Stimulated activated CD8-positive, alpha-beta memory T cell treated with anti-CD3 and anti-CD28 coated beads, Interleukin-15, amount 100 ng/mL, for 4 hours (primary cell): Measurements from ENCODE around the gene RNF212.
"Not testable (repeated sequence)": the region's sequence is repeated elsewhere in the genome, so short reads cannot be mapped to it uniquely, and the experiment has no call there.

Experiments used
- DNase-seq, 2 donors: peaks; one replicate each; pipeline ENCODE4 v3.0.0-alpha.2; 2020; ENCODE audit warnings: low read depth in 2 of 2

RNF212 gene

DNA sequence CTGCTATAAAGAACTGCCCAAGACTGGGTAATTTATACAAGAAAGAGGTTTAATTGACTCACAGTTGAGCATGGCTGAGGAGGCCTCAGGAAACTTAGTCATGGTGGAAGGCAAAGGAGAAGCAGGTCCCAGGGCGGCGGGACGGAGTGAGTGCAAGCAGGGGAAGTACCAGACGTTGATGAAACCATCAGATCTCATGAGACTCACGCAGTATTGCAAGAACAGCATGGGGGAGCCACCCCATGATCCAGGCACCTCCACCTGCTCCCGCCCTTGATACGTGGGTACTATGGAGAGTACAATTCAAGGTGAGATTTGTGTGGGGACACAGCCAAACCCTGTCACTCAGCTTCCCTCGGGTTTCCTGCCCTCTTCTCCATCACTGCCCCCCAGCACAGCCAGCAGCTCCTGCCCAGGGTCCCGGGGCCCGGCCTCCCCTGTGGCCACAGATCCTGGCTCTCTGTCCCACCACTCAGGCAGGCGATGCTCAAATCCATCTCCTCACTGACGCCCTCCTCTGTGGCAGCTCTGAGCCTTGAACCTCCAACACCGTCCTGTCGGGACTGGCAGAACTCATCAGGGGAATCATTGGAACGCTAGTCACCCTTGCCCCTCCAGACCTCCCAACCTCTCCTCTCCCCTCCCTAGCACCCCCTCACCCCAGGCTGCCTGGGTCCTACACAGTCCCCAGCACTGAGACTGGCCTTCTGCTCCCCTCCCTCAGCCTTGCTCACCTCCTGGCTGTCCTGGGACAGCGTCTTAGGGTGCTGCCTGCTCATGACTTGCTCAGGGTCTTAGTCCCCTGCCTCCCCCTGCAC, 64.4 kb downstream of the RNF212 start:
- no peak for DNase-seq

DNA sequence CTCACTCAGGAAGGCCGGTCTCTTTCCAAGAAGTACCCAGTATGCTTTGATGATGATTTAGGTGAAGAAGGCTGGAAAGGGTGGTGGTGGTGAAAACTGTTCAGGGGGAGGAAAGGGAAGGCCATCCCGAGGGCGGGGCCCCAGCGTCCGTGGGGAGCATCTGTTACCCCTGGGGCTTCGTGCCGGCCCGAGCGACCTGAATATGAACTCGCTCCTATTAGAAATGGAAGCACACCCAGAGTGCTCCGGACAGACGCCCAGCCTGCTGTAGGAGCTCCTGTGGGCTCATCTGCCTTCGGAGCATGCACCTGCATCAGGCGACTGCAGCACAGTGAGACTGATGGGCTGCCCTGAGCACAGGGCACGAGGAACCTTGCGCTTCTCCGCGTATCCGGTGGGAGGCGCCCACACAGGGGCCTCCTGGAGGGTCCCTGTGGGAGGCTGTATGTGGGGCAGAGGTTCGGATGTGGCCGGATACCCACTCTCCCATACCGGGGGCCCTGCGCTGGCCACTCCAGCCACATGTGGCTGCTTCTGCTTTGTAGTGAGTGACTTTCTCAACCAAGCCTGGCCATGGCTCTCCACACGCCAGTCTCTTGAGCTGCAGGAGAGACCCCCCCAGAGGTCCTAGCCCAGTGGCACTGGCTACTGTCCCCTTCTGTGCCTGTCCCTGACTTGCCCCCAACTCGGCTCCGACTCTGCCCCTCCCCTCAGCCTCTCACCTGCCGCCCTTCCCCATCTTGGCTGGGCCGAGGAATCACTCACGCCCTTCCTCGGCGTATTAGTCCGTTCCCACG, 65.2 kb downstream of the RNF212 start:
- no peak for DNase-seq

DNA sequence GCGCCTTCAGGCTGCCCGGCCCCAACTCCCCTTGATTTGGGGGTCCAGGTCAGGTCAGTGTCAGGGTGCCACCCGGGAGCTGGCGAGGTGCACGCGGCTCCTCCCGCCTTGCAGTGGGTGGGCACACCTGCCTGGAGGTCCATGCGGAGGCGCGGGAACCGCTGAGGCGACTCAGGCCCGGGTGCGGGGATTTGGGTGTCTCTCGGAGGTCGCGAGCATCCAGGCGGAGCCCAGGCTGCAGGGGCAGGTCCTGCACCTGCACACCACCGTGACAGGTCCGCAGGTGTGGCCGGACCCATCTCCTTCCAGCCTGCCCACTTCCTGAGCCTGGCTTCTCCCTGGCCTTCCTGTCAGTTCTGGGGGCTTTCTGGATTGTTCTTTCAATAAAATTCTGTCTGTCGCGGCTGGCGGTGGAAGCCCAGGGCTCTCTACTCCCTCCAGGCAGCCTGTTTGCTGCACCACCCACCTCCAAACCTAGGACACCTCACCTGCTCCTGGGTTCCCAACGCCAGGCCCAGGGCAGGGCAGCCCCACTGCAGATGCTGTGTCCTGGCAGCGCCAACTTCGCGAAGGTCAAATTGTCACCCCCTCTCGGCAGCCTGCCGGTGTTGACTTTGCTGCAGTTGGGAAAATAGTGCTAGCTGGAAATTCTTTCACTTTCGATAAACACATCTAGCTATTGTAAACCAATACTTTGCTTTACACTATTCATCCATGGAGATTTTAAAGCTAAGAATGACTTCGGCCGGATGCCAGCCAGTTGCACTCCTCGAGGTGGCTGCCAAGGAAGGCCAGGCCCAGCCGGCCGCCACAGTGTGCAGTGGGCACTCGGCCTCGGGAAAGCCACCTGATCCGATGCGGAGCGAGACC, 66.0 kb downstream of the RNF212 start:
- DNase-seq: no peak

- not testable (repeated sequence) for DNase-seq
Measured at GRCh38 chr4:1046581-1047011, 66.8 kb downstream of the RNF212 start.

DNA sequence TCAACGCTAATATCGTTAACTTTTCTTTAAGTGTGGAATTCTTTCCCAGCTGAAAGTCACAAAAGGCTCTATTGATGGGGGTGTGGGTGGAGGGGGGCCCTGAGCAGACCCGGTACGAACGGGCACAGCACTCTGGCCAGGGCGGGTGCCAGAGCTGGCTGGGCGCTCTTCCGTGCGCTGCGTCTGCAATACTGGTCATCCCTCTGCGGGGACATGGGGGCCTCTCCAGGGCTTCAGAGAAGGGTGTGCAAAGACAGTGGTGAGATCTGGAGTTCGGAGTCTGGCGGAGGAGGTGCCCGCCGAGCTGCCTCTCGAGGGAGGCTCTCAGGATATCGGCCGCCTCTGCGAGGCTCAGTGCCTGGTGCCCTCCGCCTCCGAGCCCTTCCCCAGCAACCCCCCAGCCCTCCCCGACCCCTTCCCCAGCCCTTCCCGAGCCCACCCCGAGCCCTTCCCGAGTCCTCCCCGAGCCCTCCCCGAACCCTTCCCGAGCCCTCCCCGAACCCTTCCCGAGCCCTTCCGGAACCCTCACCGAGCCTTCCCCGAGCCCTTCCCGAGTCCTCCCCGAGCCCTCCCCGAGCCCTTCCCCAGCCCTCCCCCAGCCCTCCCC, 67.7 kb downstream of the RNF212 start:
- no peak for DNase-seq

- DNase-seq: no peak
Measured at GRCh38 chr4:1045193-1045594, 68.2 kb downstream of the RNF212 start.

DNA sequence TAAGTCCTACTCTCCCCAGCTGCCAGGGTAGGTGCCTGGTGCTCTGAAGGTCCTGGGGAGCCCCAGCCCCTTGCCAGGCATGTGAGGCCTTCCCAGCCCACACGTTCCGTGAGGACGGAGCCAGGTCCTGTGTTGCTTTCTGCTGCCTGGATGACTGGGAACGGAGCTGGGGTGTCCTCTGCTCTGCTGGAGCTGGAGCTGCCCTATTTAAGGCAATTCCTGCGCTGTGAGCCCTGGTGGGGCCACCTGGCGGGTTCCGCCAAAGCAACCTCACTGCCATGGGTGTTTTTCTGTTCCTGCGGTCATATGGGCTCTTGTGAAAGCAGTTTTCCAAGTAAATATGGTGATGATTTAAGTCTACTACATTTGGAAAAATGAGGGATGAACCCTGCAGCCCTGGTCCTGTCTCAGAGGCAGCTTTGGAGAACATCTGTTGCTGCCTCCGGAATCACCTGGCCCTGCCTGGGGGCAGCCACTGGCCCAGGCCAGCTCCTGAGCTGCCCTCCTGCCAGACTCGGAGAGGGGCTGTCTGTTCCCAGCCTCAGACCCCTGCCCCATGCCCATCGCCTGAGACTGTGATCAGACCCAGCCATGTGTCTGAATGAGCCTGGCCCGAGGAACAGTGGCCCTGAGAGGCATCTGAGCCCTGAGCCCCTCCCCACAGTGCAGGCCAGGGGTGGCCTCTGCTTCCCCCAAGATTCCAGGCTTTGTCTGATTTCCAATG, 68.7 kb downstream of the RNF212 start:
- no peak for DNase-seq

DNA sequence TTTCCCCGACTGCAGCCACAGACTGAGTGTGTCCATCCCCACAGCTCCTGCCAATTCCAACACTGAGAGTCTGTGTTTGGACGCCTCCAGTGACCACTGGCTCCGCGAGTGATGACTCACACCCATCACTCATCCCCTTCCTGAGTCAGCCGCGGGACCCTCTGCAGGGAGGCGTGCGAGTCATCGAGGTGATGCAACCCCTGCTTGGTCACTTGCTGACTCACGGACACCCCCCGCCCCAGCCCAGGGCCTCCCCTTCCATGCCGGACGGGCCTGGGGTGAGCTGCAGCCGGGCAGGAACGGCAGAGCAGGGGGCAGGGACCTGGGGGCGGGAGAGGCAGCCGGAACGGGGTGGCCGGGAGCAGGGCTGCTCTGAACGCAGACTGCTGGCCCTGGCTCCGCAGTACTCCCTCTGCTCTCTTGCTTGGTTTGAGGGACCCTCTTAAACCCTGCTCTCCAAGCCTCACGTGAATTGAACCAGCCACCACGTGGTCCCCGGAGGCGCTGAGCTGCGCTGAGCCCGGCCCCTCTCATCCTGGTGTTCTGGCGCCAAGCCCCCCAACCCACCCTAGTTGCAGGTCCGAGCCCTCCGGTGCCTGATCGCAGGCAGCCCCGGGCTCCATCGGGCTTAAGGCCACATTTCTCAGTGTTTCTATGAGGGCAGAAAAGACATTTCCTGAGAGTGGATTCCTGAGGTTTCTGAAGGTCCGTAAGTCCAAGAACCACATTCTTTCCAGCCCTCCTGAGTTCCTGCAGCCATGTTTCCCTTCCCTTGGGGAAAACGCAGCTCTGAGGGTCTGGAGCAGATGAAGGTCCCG, 69.5 kb downstream of the RNF212 start:
- no peak for DNase-seq

DNA sequence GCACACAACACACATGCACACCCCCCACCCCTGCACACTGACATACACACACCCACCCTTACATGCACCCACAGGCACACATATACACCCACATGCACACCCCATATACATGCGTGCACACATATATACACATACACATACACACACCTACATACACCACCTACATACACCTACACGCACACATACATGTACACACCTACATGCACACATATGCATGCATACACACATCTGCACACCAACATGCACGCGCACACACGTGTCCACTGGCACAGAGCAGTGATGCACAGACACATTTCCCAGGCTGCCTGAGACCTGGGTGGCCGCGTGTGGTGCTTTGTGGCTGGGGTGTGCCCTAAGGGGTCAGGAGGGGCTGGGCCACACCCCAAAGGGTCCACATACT, 70.2 kb downstream of the RNF212 start:
- no peak for DNase-seq

DNA sequence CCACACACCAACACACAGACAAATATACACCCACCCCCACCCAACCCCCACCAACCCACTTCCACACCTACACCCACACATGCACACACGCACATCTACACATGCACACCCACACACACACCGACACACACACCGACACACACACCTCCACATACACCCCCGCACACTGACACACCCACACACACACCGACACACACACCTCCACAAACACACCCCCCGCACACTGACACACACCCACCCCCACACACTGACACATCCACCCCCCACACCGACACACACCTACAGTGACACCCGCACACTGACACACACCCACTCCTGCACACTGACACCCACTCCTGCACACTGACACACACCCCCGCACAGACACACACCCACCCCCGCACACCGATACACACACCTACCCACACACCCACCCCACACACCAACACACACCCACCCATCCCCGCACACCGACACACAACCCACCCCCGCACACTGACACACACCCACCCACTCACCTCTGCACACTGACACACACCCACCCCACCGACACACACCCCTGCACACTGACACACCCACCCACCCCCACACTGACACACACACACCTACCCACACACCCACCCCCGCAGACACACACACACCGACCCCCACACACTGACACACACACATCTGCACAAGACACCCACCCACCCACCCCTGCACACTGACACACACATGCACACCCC, 70.9 kb downstream of the RNF212 start:
- no peak for DNase-seq

DNA sequence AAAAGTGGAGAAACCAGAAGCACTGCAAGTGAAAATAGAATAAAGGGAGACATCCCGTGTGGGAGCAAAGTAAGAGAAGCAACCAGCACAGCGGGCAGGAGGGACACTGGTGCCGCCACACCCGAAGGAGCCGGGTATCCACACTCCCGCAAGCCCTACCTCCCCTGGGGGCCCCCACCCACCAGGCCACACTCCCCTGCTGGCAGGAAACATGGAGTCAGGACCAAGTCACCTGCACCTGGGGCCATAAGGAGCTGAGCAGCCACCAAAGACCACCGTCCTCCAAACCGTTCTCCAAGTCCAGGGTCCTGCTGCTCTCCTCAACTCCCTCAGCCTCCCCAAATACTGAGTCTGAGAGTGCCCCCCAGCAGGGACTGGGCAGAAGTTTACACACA, 71.4 kb downstream of the RNF212 start:
- DNase-seq: no peak

GRCh38 chr4:1041147-1041935, 72.0 kb downstream of the RNF212 start:
- no peak for DNase-seq

GRCh38 chr4:1040344-1041146, 72.8 kb downstream of the RNF212 start:
- DNase-seq: no peak

- DNase-seq: no peak
Measured at GRCh38 chr4:1039493-1040343, 73.6 kb downstream of the RNF212 start.

- no peak for DNase-seq
Measured at GRCh38 chr4:1038948-1039492, 74.3 kb downstream of the RNF212 start.

DNA sequence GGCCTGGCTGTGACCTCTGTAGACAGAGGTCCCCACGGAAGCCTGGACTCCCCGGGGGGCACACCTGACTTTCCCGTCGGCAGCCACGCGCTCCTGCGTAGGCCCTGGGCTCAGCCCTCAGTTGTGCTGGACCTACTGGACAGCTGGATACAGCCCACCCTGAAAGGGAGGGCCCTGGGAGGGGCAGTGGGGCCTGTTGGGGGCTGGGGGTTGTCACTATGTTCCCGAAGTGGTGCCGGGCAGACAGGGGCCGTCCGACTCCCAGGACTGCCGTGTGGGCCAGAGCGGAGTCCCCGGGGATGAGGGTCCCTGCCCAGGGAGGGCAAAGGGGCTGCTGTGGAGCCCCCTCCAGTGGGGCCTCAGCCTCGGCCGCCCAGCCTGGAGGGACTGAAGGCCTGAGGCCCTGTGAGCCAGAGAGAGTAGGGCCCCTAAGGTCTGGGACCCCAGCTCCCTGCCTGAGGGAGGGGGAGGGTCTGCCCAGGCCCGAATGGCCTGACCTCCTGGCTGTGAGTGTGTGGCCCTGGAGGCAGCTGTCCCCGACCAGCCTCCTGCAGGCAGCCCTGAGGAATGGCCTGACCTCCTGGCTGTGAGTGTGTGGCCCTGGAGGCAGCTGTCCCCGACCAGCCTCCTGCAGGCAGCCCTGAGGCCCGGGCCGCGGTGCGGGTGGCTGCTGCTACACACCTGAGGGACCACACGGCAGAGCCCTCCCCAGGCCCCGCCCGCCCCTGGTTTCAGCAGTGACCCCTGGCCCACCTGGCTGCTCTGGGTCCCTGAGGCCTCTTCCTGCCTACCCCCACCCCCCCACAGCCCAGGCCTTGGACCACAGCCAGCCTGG, 76.2 kb downstream of the RNF212 start:
- no peak for DNase-seq
